GM13977 (cell line): ENCODE results near the gene MRE11.
A peak's percentile ranks its signal among the peaks of the same experiment; 100 is the strongest.

ENCODE experiments used
- DNase-seq: peaks from one replicate; pipeline ENCODE4 v3.0.0; 2012; ENCODE audit warnings: low spot score
- CTCF ChIP-seq: IDR thresholded peaks from 2 replicates; pipeline ENCODE4 v1.5.1; 2012; ENCODE audit warnings: mild to moderate bottlenecking, control low read depth; ENCODE audit not compliant: insufficient read depth; ENCODE audit errors: extremely low read depth, missing control alignments
- in situ Hi-C: fragments of 300-500 bp; cut with MboI; formaldehyde crosslinking; loops from one replicate; pipeline ENCODE4 v1.12.0; 2022; ENCODE audit warnings: low sequenced_read_pairs, low pct_unique_long_range_greater_than_20kb, mixed read lengths, inconsistent platforms; ENCODE audit not compliant: unreplicated experiment

Gene MRE11

GRCh38 chr11:94519478-94520084 is 25.9 kb upstream of the MRE11 start:
- in situ Hi-C loops = loop anchor here (5.0 to 25.0 kb wide), 2 partner anchors 78 to 607 kb away; no protein-coding TSS in a partner anchor
- peak; percentile 46 for DNase-seq
- TF ChIP-seq CTCF = peak; percentile 56

GRCh38 chr11:94518300-94518699 is 24.7 kb upstream of the MRE11 start:
- no peak for TF ChIP-seq CTCF
- DNase-seq = no peak
- in situ Hi-C loops = loop anchor here (5.0 to 25.0 kb wide), 2 partner anchors 79 to 606 kb away; no protein-coding TSS in a partner anchor

- in situ Hi-C loops = loop anchor here (5.0 to 25.0 kb wide), 2 partner anchors 81 to 604 kb away; no protein-coding TSS in a partner anchor
- TF ChIP-seq CTCF = no peak
- DNase-seq = no peak
Observed at GRCh38 chr11:94516725-94517124, 23.1 kb upstream of the MRE11 start.

GRCh38 chr11:94515398-94515797 is 21.8 kb upstream of the MRE11 start:
- in situ Hi-C loops = loop anchor here (5.0 to 25.0 kb wide), 2 partner anchors 82 to 603 kb away; no protein-coding TSS in a partner anchor
- no peak for TF ChIP-seq CTCF
- DNase-seq = no peak

GRCh38 chr11:94513091-94513490 is 19.4 kb upstream of the MRE11 start:
- in situ Hi-C loops = loop anchor here (25.0 kb wide), 1 partner anchor 601 kb away; no protein-coding TSS in a partner anchor
- no peak for DNase-seq
- TF ChIP-seq CTCF = no peak

GRCh38 chr11:94511932-94512781 is 18.5 kb upstream of the MRE11 start, which contains the start of gene C11orf97:
C11orf97 (plus strand) TSS chr11:94512461; CDS start chr11:94512529, 68 bp downstream.
- peak; percentile 55 for DNase-seq
- no peak for TF ChIP-seq CTCF
- in situ Hi-C loops = loop anchor here (25.0 kb wide), 1 partner anchor 600 kb away; no protein-coding TSS in a partner anchor
